Measurements from ENCODE around the gene FRAT1. TPM values are rescaled to one million over a fixed set of nuclear protein-coding genes. Genes with fewer than 3 reads are reported as not detected.

The FRAT1 gene
- total RNA-seq, 4 donors from 2014 or later: 5.8 to 15.7 (median 10.3) TPM

- 52 to 85% methylated on average over 13 to 19 of the region's 19 CpGs for WGBS, 2 donors (ENCODE audit: low coverage in 1 of 2)
These were observed 46.8 kb downstream of the FRAT1 start for GRCh38 chr10:97365761-97366351.

GRCh38 chr10:97366572-97366971 lies 47.5 kb downstream of the FRAT1 start:
- Histone ChIP-seq H3K36me3 (no peaks in the 10 kb centered on the region), H3K4me3 (no peak overlapping the region), H3K4me1 (no peaks in the 10 kb centered on the region), H3K27ac (peak overlapping the region in 3 of 4 donors; percentile 29 to 43 (median 33)), H3K9me3 (no peaks in the 10 kb centered on the region), H3K27me3 (no peaks in the 10 kb centered on the region)
- TF ChIP-seq POLR2AphosphoS5 (IDR thresholded peaks at IDR 0.05): no peak
- in situ Hi-C loops (cut with MboI; ENCODE audit: low pct_ligation_motif_present in 1 of 4, low pct_unique_long_range_greater_than_20kb in 1 of 4, low sequenced_read_pairs in 3 of 4): loop anchor here in 1 of 4 donors (25.0 kb wide), 1 partner anchor 304 kb away; no protein-coding TSS in a partner anchor
- intact Hi-C loops (cut with DNase I; ENCODE audit: low total_unique reads): no loop called here
- 89% methylated on average over 10 of the region's 11 CpGs; no CpG with 5 or more reads in 1 of the 2 donors for WGBS, 2 donors (ENCODE audit: low coverage in 1 of 2)
- no peak for DNase-seq

More at GRCh38 chr10:97365761-97366351, 46.8 kb downstream of the FRAT1 start:
- Histone ChIP-seq H3K9me3 (no peaks in the 10 kb centered on the region), H3K27ac (peak overlapping the region in 3 of 4 donors; percentile 29 to 43 (median 33)), H3K4me1 (no peaks in the 10 kb centered on the region), H3K27me3 (no peaks in the 10 kb centered on the region), H3K36me3 (no peaks in the 10 kb centered on the region), H3K4me3 (no peak overlapping the region)
- intact Hi-C loops (cut with DNase I; ENCODE audit: low total_unique reads): no loop called here
- in situ Hi-C loops (cut with MboI; ENCODE audit: low pct_ligation_motif_present in 1 of 4, low pct_unique_long_range_greater_than_20kb in 1 of 4, low sequenced_read_pairs in 3 of 4): loop anchor here in 1 of 4 donors (25.0 kb wide), 1 partner anchor 304 kb away; no protein-coding TSS in a partner anchor
- no peak for DNase-seq
- no peak for TF ChIP-seq EP300 (IDR thresholded peaks at IDR 0.05; ENCODE audit: low read depth)
- no peak for TF ChIP-seq POLR2A (IDR thresholded peaks at IDR 0.05)
- TF ChIP-seq POLR2AphosphoS5 (IDR thresholded peaks at IDR 0.05): no peak
- no peak for TF ChIP-seq CTCF (IDR thresholded peaks at IDR 0.05)

- H3K27ac ChIP-seq: no peak overlapping the region
- H3K4me1 ChIP-seq: no peaks in the 10 kb centered on the region
- no peak overlapping the region for H3K4me3 ChIP-seq
- WGBS, 2 donors (ENCODE audit: low coverage in 1 of 2): 95 to 96% methylated on average over 4 to 12 of the region's 12 CpGs
- DNase-seq: no peak
- intact Hi-C loops (cut with DNase I; ENCODE audit: low total_unique reads) (no loop called here), in situ Hi-C loops (cut with MboI; ENCODE audit: low pct_ligation_motif_present in 1 of 4, low pct_unique_long_range_greater_than_20kb in 1 of 4, low sequenced_read_pairs in 3 of 4) (loop anchor here in 1 of 4 donors (25.0 kb wide), 1 partner anchor 305 kb away; no protein-coding TSS in a partner anchor)
- H3K9me3 ChIP-seq: no peaks in the 10 kb centered on the region
- TF ChIP-seq CTCF (IDR thresholded peaks at IDR 0.05) (no peak), POLR2AphosphoS5 (IDR thresholded peaks at IDR 0.05) (no peak), POLR2A (IDR thresholded peaks at IDR 0.05) (no peak), EP300 (IDR thresholded peaks at IDR 0.05; ENCODE audit: low read depth) (no peak)
- H3K27me3 ChIP-seq: no peaks in the 10 kb centered on the region
- H3K36me3 ChIP-seq: no peaks in the 10 kb centered on the region
These were observed 48.1 kb downstream of the FRAT1 start for GRCh38 chr10:97367126-97367649.

Small RNA genes within 50 kb of the gene (small RNA-seq; reads per million reads assigned to genes)
- gene RF00017: 0 reads per million in 4 donors

Other genes starting within 250 kb of the FRAT1 start
- gene SLIT1, start 133.3 kb upstream of the FRAT1 start, total RNA-seq: 1 to 10 TPM in 1 of 4 donors, under 1 TPM in 2, not detected in 1; 0.27 to 1.9 (median 0.32) TPM
- gene ARHGAP19, start 26.6 kb upstream of the FRAT1 start, total RNA-seq: 1 to 10 TPM; 4.5 to 8.4 (median 7.4) TPM
- gene FRAT2, start 15.5 kb downstream of the FRAT1 start, total RNA-seq: 10 to 100 TPM; 46.4 to 72.2 (median 54.6) TPM
- 10 to 100 TPM in 3 of 4 donors, 1 to 10 TPM in 1; 5.7 to 14.0 (median 11.5) TPM for gene RRP12, start 82.1 kb downstream of the FRAT1 start, total RNA-seq
- 100 to 1,000 TPM in 3 of 4 donors, 10 to 100 TPM in 1; 94.5 to 216 (median 124) TPM for gene PGAM1, start 106.9 kb downstream of the FRAT1 start, total RNA-seq
- 100 to 1,000 TPM in 1 of 4 donors, 10 to 100 TPM in 2, 1 to 10 TPM in 1; 2.6 to 315 (median 26.1) TPM for gene EXOSC1, start 126.7 kb downstream of the FRAT1 start, total RNA-seq
- gene ZDHHC16, start 126.9 kb downstream of the FRAT1 start, total RNA-seq: 10 to 100 TPM; 10.8 to 36.2 (median 32.7) TPM
- gene MMS19, start 179.2 kb downstream of the FRAT1 start, total RNA-seq: 100 to 1,000 TPM in 3 of 4 donors, 10 to 100 TPM in 1; 62.8 to 116 (median 106) TPM
- gene UBTD1, start 179.7 kb downstream of the FRAT1 start, total RNA-seq: 1 to 10 TPM in 3 of 4 donors, under 1 TPM in 1; 0.40 to 4.1 (median 3.2) TPM

Data from transverse colon (tissue), 4 donors.